Pancreas (tissue), 10 donors: Measurements from ENCODE around the gene EFNA4. TPM values are rescaled to one million over a fixed set of nuclear protein-coding genes. Genes with fewer than 3 reads are reported as not detected.
"Not testable (repeated sequence)": the region's sequence is repeated elsewhere in the genome, so short reads cannot be mapped to it uniquely, and the experiment has no call there.

Experiments used
- ATAC-seq, 4 donors: fragments of 200-7000 bp; cut with Tn5 transposase; one replicate each; pipeline versions ENCODE4 v1.8.0 to v1.9.1; 2020; ENCODE audit warnings: mild to moderate bottlenecking in 4 of 4, moderate library complexity in 4 of 4
- DNase-seq, 6 donors: peaks; one replicate each; pipeline ENCODE4 v3.0.0-alpha.2; 2020
- FAIRE-seq: peaks from 2 replicates; lab custom pipeline; 2012; peaks lifted over from hg19 to GRCh38; lab: Jason Lieb, UNC
- H3K27ac ChIP-seq, 4 donors: fragments of 200-600 bp; sonication (generic); 1 replicate in 3 of 4; 2 replicates in 1 of 4; pipeline versions ENCODE4 v1.5.0 to v1.8.0; 2020
- H3K27me3 ChIP-seq, 4 donors: fragments of 200-600 bp; one replicate each; pipeline ENCODE4 v1.8.0; 2021
- H3K36me3 ChIP-seq, 3 donors: fragments of 200-600 bp; sonication (generic) in 1 of 3; one replicate each; pipeline versions ENCODE4 v1.5.0 to v1.8.0; 2020 to 2021
- H3K4me1 ChIP-seq, 3 donors: fragments of 200-600 bp; one replicate each; pipeline ENCODE4 v1.8.0; 2021
- H3K4me3 ChIP-seq, 4 donors: fragments of 200-600 bp; sonication (generic) in 2 of 4; one replicate each; pipeline versions ENCODE4 v1.5.0 to v1.8.0; 2020 to 2021
- H3K9me3 ChIP-seq, 4 donors: fragments of 200-600 bp; one replicate each; pipeline ENCODE4 v1.8.0; 2021
- CTCF ChIP-seq, 4 donors: fragments of 200-600 bp; sonication (generic) in 3 of 4; IDR thresholded peaks; one replicate each; pipeline versions ENCODE4 v1.5.0 to v1.8.0; 2021; ENCODE audit warnings: antibody characterized with exemption in 4 of 4
- WGBS, 2 donors: extraction: QIAGEN DNeasy Blood & Tissue Kit; methylation state at CpG; one replicate each; pipeline ENCODE4 v1.1.7; 2013; 5-methylcytosine and 5-hydroxymethylcytosine counted together
- intact Hi-C, 3 donors: fragments of 100-400 bp; cut with DNase I; formaldehyde crosslinking; loops; one replicate each; pipeline versions ENCODE4 v1.11.1 to v1.14.2; 2022
- polyA plus RNA-seq, 2 donors: library from polyadenylated mRNA; stranded (reverse); fragments of 200-250 nt; gene quantifications; one replicate each; pipeline ENCODE4 v1.2.3, GENCODE V29; 2013
- total RNA-seq, 6 donors: library from RNA; stranded (reverse); fragmentation: NEBNext Ultra II Directional in 4 of 6; extraction: Animal tissue kit (Norgen Biotek cat#: 25700) in 4 of 6; gene quantifications; one replicate each; pipeline versions ENCODE4 v1.2.1 to v1.2.4, GENCODE V29; 2021 to 2023
- donor health status: healthy with polysubstance abuse.
- donor health status: DM: no; HTN: no; CAD: no; lungs with moderate emphysema.
- donor health status: DM: no; HTN: no; CAD: no.
- donor health status: control.
- donor health status: control.
- donor health status: Bipolar disorder and iron deficiency.
- donor health status: DM: yes; HTN: yes; CAD: no.
- donor health status: DM: no; HTN: no; CAD: no.
- donor health status: DM: no; HTN: no; CAD: no.
- donor health status: DM: yes; HTN: yes; CAD: no.

Gene EFNA4
- total and polyA plus RNA-seq, 8 donors = 2.1 to 6.2 (median 3.8) TPM

- no peaks in the 10 kb centered on the region for H3K4me1 ChIP-seq
- no peak for TF ChIP-seq CTCF (IDR thresholded peaks at IDR 0.05)
- whole genome bisulfite sequencing, 2 donors = 64 to 66% methylated on average over 4 of the region's 4 CpGs
- H3K27ac ChIP-seq = no peak overlapping the region
- no peak overlapping the region for H3K4me3 ChIP-seq
- ATAC-seq = no peak
- no peaks in the 10 kb centered on the region for H3K9me3 ChIP-seq
- DNase-seq = no peak
- H3K36me3 ChIP-seq = no peaks in the 10 kb centered on the region
- intact Hi-C loops = no loop called here
- H3K27me3 ChIP-seq = no peaks in the 10 kb centered on the region
- no peak for FAIRE-seq
Measured at GRCh38 chr1:155117610-155118009, 54.1 kb downstream of the EFNA4 start.

- DNase-seq, intact Hi-C loops, H3K9me3 ChIP-seq, H3K4me3 ChIP-seq, H3K36me3 ChIP-seq, H3K27me3 ChIP-seq, H3K4me1 ChIP-seq, FAIRE-seq, H3K27ac ChIP-seq, ATAC-seq: not testable (repeated sequence)
- whole genome bisulfite sequencing, 2 donors = 81 to 87% methylated on average over 7 of the region's 7 CpGs
Measured at GRCh38 chr1:155118090-155118489, 54.5 kb downstream of the EFNA4 start.

Other genes starting within 250 kb of the EFNA4 start
- gene KCNN3, start 193.5 kb upstream of the EFNA4 start, total RNA-seq = 1 to 10 TPM in 1 of 6 donors, under 1 TPM in 5; 0.23 to 1.0 (median 0.36) TPM
- under 1 TPM; 0.11 to 0.35 TPM for gene KCNN3, start 193.5 kb upstream of the EFNA4 start, polyA plus RNA-seq
- 10 to 100 TPM; 12.4 to 23.3 (median 16.8) TPM for gene PMVK, start 127.0 kb upstream of the EFNA4 start, total RNA-seq
- gene PMVK, start 127.0 kb upstream of the EFNA4 start, polyA plus RNA-seq = 10 to 100 TPM; 15.9 to 32.4 TPM
- 10 to 100 TPM; 15.6 to 53.1 (median 24.9) TPM for gene PBXIP1, start 107.6 kb upstream of the EFNA4 start, total RNA-seq
- 10 to 100 TPM; 29.5 to 45.4 TPM for gene PBXIP1, start 107.6 kb upstream of the EFNA4 start, polyA plus RNA-seq
- gene PYGO2, start 102.0 kb upstream of the EFNA4 start, total RNA-seq = 10 to 100 TPM in 3 of 6 donors, 1 to 10 TPM in 3; 8.1 to 18.3 (median 9.9) TPM
- gene PYGO2, start 102.0 kb upstream of the EFNA4 start, polyA plus RNA-seq = 10 to 100 TPM; 13.3 to 19.5 TPM
- gene SHC1, start 93.0 kb upstream of the EFNA4 start, total RNA-seq = 10 to 100 TPM; 32.3 to 53.4 (median 40.7) TPM
- 10 to 100 TPM; 37.4 to 47.6 TPM for gene SHC1, start 93.0 kb upstream of the EFNA4 start, polyA plus RNA-seq
- gene CKS1B, start 89.1 kb upstream of the EFNA4 start, total RNA-seq = 10 to 100 TPM in 3 of 6 donors, 1 to 10 TPM in 3; 6.7 to 12.0 (median 10.2) TPM
- gene CKS1B, start 89.1 kb upstream of the EFNA4 start, polyA plus RNA-seq = 10 to 100 TPM in 1 of 2 donors, 1 to 10 TPM in 1; 6.7 to 19.5 TPM
- 10 to 100 TPM in 4 of 6 donors, 1 to 10 TPM in 2; 8.3 to 14.1 (median 11.9) TPM for gene FLAD1, start 80.4 kb upstream of the EFNA4 start, total RNA-seq
- 10 to 100 TPM; 22.6 to 28.6 TPM for gene FLAD1, start 80.4 kb upstream of the EFNA4 start, polyA plus RNA-seq
- under 1 TPM in 1 of 6 donors, not detected in 5; 0.29 TPM for gene LENEP, start 70.2 kb upstream of the EFNA4 start, total RNA-seq
- gene LENEP, start 70.2 kb upstream of the EFNA4 start, polyA plus RNA-seq = not detected
- 10 to 100 TPM; 24.5 to 38.4 (median 37.2) TPM for gene ZBTB7B, start 60.9 kb upstream of the EFNA4 start, total RNA-seq
- 10 to 100 TPM; 19.8 to 31.8 TPM for gene ZBTB7B, start 60.9 kb upstream of the EFNA4 start, polyA plus RNA-seq
- under 1 TPM; 0.12 to 0.94 (median 0.22) TPM for gene DCST2, start 30.0 kb upstream of the EFNA4 start, total RNA-seq
- gene DCST2, start 30.0 kb upstream of the EFNA4 start, polyA plus RNA-seq = 1 to 10 TPM; 3.9 to 5.1 TPM
- under 1 TPM in 1 of 6 donors, not detected in 5; 0.14 TPM for gene DCST1, start 29.9 kb upstream of the EFNA4 start, total RNA-seq
- not detected for gene DCST1, start 29.9 kb upstream of the EFNA4 start, polyA plus RNA-seq
- 10 to 100 TPM; 23.7 to 37.6 (median 33.2) TPM for gene ADAM15, start 12.4 kb upstream of the EFNA4 start, total RNA-seq
- gene ADAM15, start 12.4 kb upstream of the EFNA4 start, polyA plus RNA-seq = 100 to 1,000 TPM; 114 to 125 TPM
- gene EFNA3, start 15.1 kb downstream of the EFNA4 start, total RNA-seq = 1 to 10 TPM in 2 of 6 donors, under 1 TPM in 4; 0.52 to 1.2 (median 0.70) TPM
- under 1 TPM; 0.72 to 0.99 TPM for gene EFNA3, start 15.1 kb downstream of the EFNA4 start, polyA plus RNA-seq
- gene EFNA1, start 64.1 kb downstream of the EFNA4 start, total RNA-seq = 10 to 100 TPM; 19.5 to 45.9 (median 30.4) TPM
- 10 to 100 TPM; 47.9 to 91.7 TPM for gene EFNA1, start 64.1 kb downstream of the EFNA4 start, polyA plus RNA-seq
- 10 to 100 TPM; 18.7 to 33.3 (median 26.2) TPM for gene SLC50A1, start 72.1 kb downstream of the EFNA4 start, total RNA-seq
- gene SLC50A1, start 72.1 kb downstream of the EFNA4 start, polyA plus RNA-seq = 10 to 100 TPM; 32.8 to 33.0 TPM
- gene DPM3, start 76.8 kb downstream of the EFNA4 start, total RNA-seq = 10 to 100 TPM; 39.4 to 46.5 (median 42.3) TPM
- 100 to 1,000 TPM; 211 to 227 TPM for gene DPM3, start 76.8 kb downstream of the EFNA4 start, polyA plus RNA-seq
- gene KRTCAP2, start 109.6 kb downstream of the EFNA4 start, total RNA-seq = 100 to 1,000 TPM in 4 of 6 donors, 10 to 100 TPM in 2; 91.8 to 119 (median 102) TPM
- gene KRTCAP2, start 109.6 kb downstream of the EFNA4 start, polyA plus RNA-seq = 100 to 1,000 TPM; 182 to 238 TPM
- under 1 TPM; 0.19 to 0.59 (median 0.33) TPM for gene TRIM46, start 110.1 kb downstream of the EFNA4 start, total RNA-seq
- 1 to 10 TPM; 1.2 to 4.1 TPM for gene TRIM46, start 110.1 kb downstream of the EFNA4 start, polyA plus RNA-seq
- 10 to 100 TPM in 5 of 6 donors, 1 to 10 TPM in 1; 9.9 to 31.1 (median 14.6) TPM for gene THBS3, start 144.2 kb downstream of the EFNA4 start, total RNA-seq
- gene THBS3, start 144.2 kb downstream of the EFNA4 start, polyA plus RNA-seq = 10 to 100 TPM; 69.1 to 78.6 TPM
- gene MTX1, start 145.0 kb downstream of the EFNA4 start, total RNA-seq = 10 to 100 TPM; 10.7 to 18.4 (median 15.7) TPM
- 10 to 100 TPM; 34.3 to 36.8 TPM for gene MTX1, start 145.0 kb downstream of the EFNA4 start, polyA plus RNA-seq
- 10 to 100 TPM in 2 of 6 donors, 1 to 10 TPM in 4; 6.7 to 14.4 (median 8.5) TPM for gene ENTREP3, start 191.7 kb downstream of the EFNA4 start, total RNA-seq
- gene ENTREP3, start 191.7 kb downstream of the EFNA4 start, polyA plus RNA-seq = 10 to 100 TPM in 1 of 2 donors, 1 to 10 TPM in 1; 7.9 to 11.1 TPM
- gene SCAMP3, start 198.6 kb downstream of the EFNA4 start, total RNA-seq = 10 to 100 TPM; 25.1 to 33.4 (median 28.0) TPM
- gene SCAMP3, start 198.6 kb downstream of the EFNA4 start, polyA plus RNA-seq = 10 to 100 TPM; 27.7 to 55.5 TPM
- 10 to 100 TPM; 15.7 to 39.6 (median 18.7) TPM for gene CLK2, start 209.8 kb downstream of the EFNA4 start, total RNA-seq
- 10 to 100 TPM; 81.1 to 89.4 TPM for gene CLK2, start 209.8 kb downstream of the EFNA4 start, polyA plus RNA-seq
- 1 to 10 TPM in 4 of 6 donors, under 1 TPM in 2; 0.66 to 2.6 (median 1.4) TPM for gene HCN3, start 213.7 kb downstream of the EFNA4 start, total RNA-seq
- gene HCN3, start 213.7 kb downstream of the EFNA4 start, polyA plus RNA-seq = 10 to 100 TPM in 1 of 2 donors, 1 to 10 TPM in 1; 4.8 to 12.0 TPM
- gene PKLR, start 237.7 kb downstream of the EFNA4 start, total RNA-seq = under 1 TPM in 1 of 6 donors, not detected in 5; 0.22 TPM
- gene PKLR, start 237.7 kb downstream of the EFNA4 start, polyA plus RNA-seq = under 1 TPM in 1 of 2 donors, not detected in 1; 0.19 TPM
- gene FDPS, start 245.1 kb downstream of the EFNA4 start, total RNA-seq = 10 to 100 TPM; 48.7 to 78.9 (median 66.2) TPM
- gene FDPS, start 245.1 kb downstream of the EFNA4 start, polyA plus RNA-seq = 100 to 1,000 TPM in 1 of 2 donors, 10 to 100 TPM in 1; 75.1 to 151 TPM